ENCODE data around the gene RPRD2. TPM values are rescaled to one million over a fixed set of nuclear protein-coding genes. Genes with fewer than 3 reads are reported as not detected.

The RPRD2 gene
- total and polyA plus RNA-seq, 2 of the 4 experiments (the other 2 are of a cell fraction) = 3.9 to 11.6 TPM

DNA sequence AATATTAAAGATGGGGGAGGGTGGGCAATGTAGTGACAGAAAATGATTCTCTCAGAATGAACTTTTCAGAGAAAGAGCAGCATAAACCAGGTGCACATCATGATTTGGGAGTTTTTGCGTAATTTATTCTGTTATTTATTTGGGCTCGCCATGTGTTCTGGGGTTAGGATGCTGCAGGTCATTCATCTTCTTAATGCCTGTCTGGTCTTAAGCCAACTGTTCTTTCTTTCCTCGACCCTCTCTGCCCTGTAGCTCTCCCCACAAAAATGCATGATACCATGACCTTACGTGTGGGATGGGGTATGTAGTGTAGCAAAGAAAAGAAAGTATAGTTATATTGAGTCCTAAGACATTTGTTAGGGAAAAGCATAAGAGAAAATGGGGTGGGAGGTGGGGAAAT is 110.9 kb downstream of the RPRD2 start:
- no CpG with 5 or more reads among the region's 4 CpGs for WGBS, 2 experiments (ENCODE audit: extremely low coverage in 2 of 2, insufficient read length in 1 of 2)

More for the DNA sequence above, 110.9 kb downstream of the RPRD2 start:
- no peak overlapping the region for H3K56ac ChIP-seq (ENCODE audit: extremely low read depth, insufficient read depth, low read length)
- no peak overlapping the region for H3K18ac ChIP-seq (ENCODE audit: low read depth, low read length)
- no peaks in the 10 kb centered on the region for H3K9me3 ChIP-seq (ENCODE audit: control insufficient read depth, insufficient read depth, low read length)
- H3K9me1 ChIP-seq (ENCODE audit: insufficient read depth, low read length) = peaks cover 9% of the 10 kb centered on the region
- dilution Hi-C loops (cut with HindIII; ENCODE audit: low sequenced_read_pairs, unreplicated experiment) (no loop called here), intact Hi-C loops (cut with micrococcal nuclease) (no loop called here), in situ Hi-C loops (cut with MboI; ENCODE audit: low sequenced_read_pairs) (no loop called here)
- H3K9ac ChIP-seq (ENCODE audit: low read depth, low read length) = no peak overlapping the region
- H2BK20ac ChIP-seq (ENCODE audit: low read depth, low read length) = no peak overlapping the region
- no peak overlapping the region for H2AFZ ChIP-seq (replicated peaks; ENCODE audit: low read length, poor library complexity)
- no peak overlapping the region for H3K4ac ChIP-seq (ENCODE audit: low read depth, low read length)
- H3K79me1 ChIP-seq (ENCODE audit: low read depth in 1 of 2, low read length in 2 of 2) = peaks cover 3 to 4% of the 10 kb centered on the region in 2 experiments; a peak in 1 of 4 replicates
- H3K4me3 ChIP-seq (ENCODE audit: insufficient read depth, low read depth, low read length) = no peak overlapping the region
- peaks cover 9% of the 10 kb centered on the region for H3K4me1 ChIP-seq (ENCODE audit: control insufficient read depth, insufficient read depth, low read length)
- no peak overlapping the region for H4K91ac ChIP-seq (ENCODE audit: insufficient read depth, low read depth, low read length)
- H4K20me1 ChIP-seq (ENCODE audit: insufficient read depth, low read length) = no peaks in the 10 kb centered on the region
- POLR2A ChIA-PET (ENCODE audit: unreplicated experiment) = no interaction called here
- BruUV-seq (replicated peaks) = no TSS peak
- ATAC-seq (ENCODE audit: low read depth) = no peak
- no peak overlapping the region for H3K4me2 ChIP-seq (ENCODE audit: low read depth, low read length)
- H3K14ac ChIP-seq (replicated peaks; ENCODE audit: low read depth, low read length) = 0 out of 2 replicates have a peak overlapping the region, but pooled peaks have one; percentile 55
- CTCF ChIA-PET = interaction anchor here (1.6 kb wide), 1 partner anchor 86 kb away, joined by 3 read pairs; no protein-coding TSS in a partner anchor
- no peak overlapping the region for H4K8ac ChIP-seq (ENCODE audit: low read depth in 2 of 2, low read length in 2 of 2)
- no peak overlapping the region for H2BK5ac ChIP-seq (ENCODE audit: low read depth, low read length, poor library complexity, severe bottlenecking)
- H3K23ac ChIP-seq (ENCODE audit: low read depth, low read length) = no peak overlapping the region
- no peak overlapping the region for H2BK120ac ChIP-seq (ENCODE audit: low read depth, low read length)
- TF ChIP-seq, protein P1, sequence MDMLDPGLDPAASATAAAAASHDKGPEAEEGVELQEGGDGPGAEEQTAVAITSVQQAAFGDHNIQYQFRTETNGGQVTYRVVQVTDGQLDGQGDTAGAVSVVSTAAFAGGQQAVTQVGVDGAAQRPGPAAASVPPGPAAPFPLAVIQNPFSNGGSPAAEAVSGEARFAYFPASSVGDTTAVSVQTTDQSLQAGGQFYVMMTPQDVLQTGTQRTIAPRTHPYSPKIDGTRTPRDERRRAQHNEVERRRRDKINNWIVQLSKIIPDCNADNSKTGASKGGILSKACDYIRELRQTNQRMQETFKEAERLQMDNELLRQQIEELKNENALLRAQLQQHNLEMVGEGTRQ (IDR thresholded peaks at IDR 0.05; ENCODE audit: low read depth, low read length) = no peak
- TF ChIP-seq FOS (IDR thresholded peaks at IDR 0.05; ENCODE audit: low read depth, low read length) (no peak), SMC3 (IDR thresholded peaks at IDR 0.05; ENCODE audit: low read depth, low read length) (no peak), MAFK (IDR thresholded peaks at IDR 0.05; ENCODE audit: low read depth, low read length) (no peak), POLR2A (IDR thresholded peaks at IDR 0.05; ENCODE audit: low read depth, low read length) (no peak), CEBPB (IDR thresholded peaks at IDR 0.05; ENCODE audit: low read depth, low read length) (no peak), RCOR1 (IDR thresholded peaks at IDR 0.05; ENCODE audit: insufficient replicate concordance, low read length) (no peak), NFE2L2 (IDR thresholded peaks at IDR 0.05; ENCODE audit: low read depth, low read length) (no peak), MAZ (IDR thresholded peaks at IDR 0.05; ENCODE audit: borderline replicate concordance, low read depth, low read length) (no peak), BHLHE40 (IDR thresholded peaks at IDR 0.05; ENCODE audit: low read depth, low read length) (no peak), MXI1 (IDR thresholded peaks at IDR 0.05; ENCODE audit: borderline replicate concordance, low read depth, low read length) (no peak)
- TF ChIP-seq, protein P2, sequence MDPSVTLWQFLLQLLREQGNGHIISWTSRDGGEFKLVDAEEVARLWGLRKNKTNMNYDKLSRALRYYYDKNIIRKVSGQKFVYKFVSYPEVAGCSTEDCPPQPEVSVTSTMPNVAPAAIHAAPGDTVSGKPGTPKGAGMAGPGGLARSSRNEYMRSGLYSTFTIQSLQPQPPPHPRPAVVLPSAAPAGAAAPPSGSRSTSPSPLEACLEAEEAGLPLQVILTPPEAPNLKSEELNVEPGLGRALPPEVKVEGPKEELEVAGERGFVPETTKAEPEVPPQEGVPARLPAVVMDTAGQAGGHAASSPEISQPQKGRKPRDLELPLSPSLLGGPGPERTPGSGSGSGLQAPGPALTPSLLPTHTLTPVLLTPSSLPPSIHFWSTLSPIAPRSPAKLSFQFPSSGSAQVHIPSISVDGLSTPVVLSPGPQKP (IDR thresholded peaks at IDR 0.05; ENCODE audit: borderline replicate concordance, low read depth, low read length) = no peak
- no peak overlapping the region for H4K5ac ChIP-seq (ENCODE audit: low read depth, low read length)
- H2AK5ac ChIP-seq (ENCODE audit: low read depth, low read length) = no peak overlapping the region
- H3K27ac ChIP-seq (ENCODE audit: insufficient read depth, low read length) = no peak overlapping the region
- no peaks in the 10 kb centered on the region for H3K27me3 ChIP-seq (ENCODE audit: control insufficient read depth, insufficient read depth, low read length)
- peak; percentile 7 for DNase-seq
- H2AK9ac ChIP-seq (replicated peaks; ENCODE audit: low read depth, low read length, poor library complexity) = no peak overlapping the region
- peaks cover 25% of the 10 kb centered on the region for H3K36me3 ChIP-seq (ENCODE audit: control insufficient read depth, insufficient read depth, low read length)
- H2BK15ac ChIP-seq (ENCODE audit: low read depth, low read length) = no peak overlapping the region

Data from IMR-90 (cell line).